Measurements from ENCODE around the gene STUB1.

GRCh38 chr16:714558-715476 lies 34.6 kb downstream of the STUB1 start, which contains the start of gene METRN:
- TF ChIP-seq EZH2 (optimal IDR thresholded peaks at IDR 0.05; ENCODE audit: low read depth, low read length) = no peak
- TF ChIP-seq CTCF (IDR thresholded peaks at IDR 0.05; ENCODE audit: low read length) = no peak
- TF ChIP-seq EZH2phosphoT487 (IDR thresholded peaks at IDR 0.05; ENCODE audit: low read length) = no peak

All from MM.1S (cell line).